ENCODE results near the gene SPAG6.
"Not testable (repeated sequence)": the region's sequence is repeated elsewhere in the genome, so short reads cannot be mapped to it uniquely, and the experiment has no call there.

The SPAG6 gene

DNA sequence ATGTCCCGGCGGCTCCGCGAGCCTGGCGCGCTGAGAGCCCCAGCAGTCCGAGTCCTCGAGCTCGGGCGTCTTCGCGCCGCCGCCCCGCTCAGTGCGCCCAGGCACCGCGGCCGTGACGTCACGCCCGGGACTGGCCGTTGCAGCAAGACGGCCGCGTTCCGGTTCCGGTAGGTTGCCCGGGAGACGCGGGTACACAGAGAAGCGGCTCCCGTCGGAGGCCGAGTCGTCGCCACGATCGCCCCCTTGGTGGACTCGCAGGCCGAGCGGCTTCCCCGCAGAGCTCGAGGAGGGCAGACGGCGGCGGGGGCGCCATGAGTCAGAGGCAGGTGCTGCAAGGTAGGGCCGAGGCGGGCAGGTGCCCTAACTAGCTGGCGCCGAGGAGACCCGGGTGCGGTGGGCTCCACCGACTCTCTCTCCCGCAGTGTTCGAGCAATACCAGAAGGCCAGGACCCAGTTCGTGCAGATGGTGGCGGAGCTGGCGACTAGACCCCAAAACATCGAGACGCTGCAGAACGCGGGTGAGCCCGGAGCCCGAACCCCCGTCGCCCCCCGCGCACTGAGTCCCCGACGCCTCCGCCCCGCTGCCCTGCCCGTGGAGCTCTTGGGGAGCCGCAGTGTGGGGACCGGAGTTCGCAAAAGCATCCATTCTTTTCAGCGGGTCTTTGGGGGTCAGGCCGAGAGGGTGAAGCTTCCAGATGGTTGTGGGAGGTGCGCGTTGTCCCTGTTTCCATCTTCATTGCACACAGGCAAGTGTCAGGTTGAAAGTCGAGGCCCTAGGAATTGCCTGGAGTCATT lies at the start of gene SPAG6:
Gene SPAG6 (plus strand): TSS at position 196 of the 795 bp plus-strand sequence. CDS start 116 bp downstream, at position 312.
- peak within 1 kb of the TSS; percentile 61; the same call in 1 of the 2 replicates for H3K4me3 ChIP-seq (ENCODE audit: low read length)
- peaks cover 91% of the 10 kb centered on the region for H3K27me3 ChIP-seq (ENCODE audit: insufficient read depth, low read length)
- H3K27ac ChIP-seq (ENCODE audit: low read length): no peak within 1 kb of the TSS
- H3K36me3 ChIP-seq (ENCODE audit: insufficient read depth, low read depth, low read length): no peaks in the 10 kb centered on the region
- H3K9me3 ChIP-seq (ENCODE audit: insufficient read depth, low read depth, low read length): no peaks in the 10 kb centered on the region
- no peak within 1 kb of the TSS for H3K9ac ChIP-seq (ENCODE audit: low read depth, low read length)
- peaks cover 2% of the 10 kb centered on the region; the same call in 1 of the 2 replicates for H3K4me1 ChIP-seq (ENCODE audit: insufficient read depth, low read length)

DNA sequence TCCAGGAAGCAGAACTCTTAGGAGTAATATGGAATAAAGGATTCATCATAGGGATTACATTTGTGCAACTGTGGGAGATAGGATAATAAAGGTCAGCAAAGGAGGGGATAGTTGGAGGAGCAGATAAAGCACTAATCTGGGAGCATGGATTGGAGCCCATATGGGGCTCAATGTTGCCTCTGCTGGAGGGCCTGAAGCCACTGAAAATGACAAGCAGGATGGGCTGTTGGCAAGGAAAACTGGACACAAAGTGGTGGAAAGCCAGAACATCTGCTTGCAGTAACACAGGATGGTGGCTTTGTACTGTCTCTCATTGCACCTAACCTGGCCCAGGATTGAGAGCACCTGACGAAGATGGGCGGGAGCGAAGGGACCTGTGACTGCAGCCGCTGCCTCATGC lies 44.1 kb upstream of the SPAG6 start:
- no peaks in the 10 kb centered on the region for H3K4me1 ChIP-seq (ENCODE audit: insufficient read depth, low read length)
- no peaks in the 10 kb centered on the region for H3K27me3 ChIP-seq (ENCODE audit: insufficient read depth, low read length)
- H3K9me3 ChIP-seq (ENCODE audit: insufficient read depth, low read depth, low read length): peaks cover 3% of the 10 kb centered on the region; the same call in 1 of the 2 replicates
- no peak overlapping the region for H3K4me3 ChIP-seq (ENCODE audit: low read length)
- H3K9ac ChIP-seq (ENCODE audit: low read depth, low read length): no peak overlapping the region
- no peak overlapping the region for H3K27ac ChIP-seq (ENCODE audit: low read length)
- no peaks in the 10 kb centered on the region for H3K36me3 ChIP-seq (ENCODE audit: insufficient read depth, low read depth, low read length)

DNA sequence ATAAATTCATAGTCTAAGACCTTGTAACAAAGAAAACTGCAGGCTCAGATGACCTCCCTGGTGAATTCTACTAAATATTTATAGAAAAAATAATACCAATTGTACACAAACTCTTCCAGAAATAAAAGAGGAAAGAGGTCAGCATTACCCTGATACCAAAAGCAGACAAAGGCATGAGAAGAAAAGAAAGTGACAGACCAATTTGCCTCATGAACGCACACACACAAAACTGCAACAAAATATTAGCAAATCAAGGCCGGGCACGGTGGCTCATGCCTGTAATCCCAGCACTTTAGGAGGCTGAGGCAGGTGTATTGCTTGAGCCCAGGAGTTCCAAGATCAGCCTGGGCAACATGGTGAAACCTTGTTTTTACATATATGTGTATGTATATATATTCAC lies 41.8 kb upstream of the SPAG6 start:
- H3K36me3 ChIP-seq (ENCODE audit: insufficient read depth, low read depth, low read length): no peaks in the 10 kb centered on the region
- H3K9me3 ChIP-seq (ENCODE audit: insufficient read depth, low read depth, low read length): peaks cover 3% of the 10 kb centered on the region; the same call in 1 of the 2 replicates
- no peak overlapping the region for H3K4me3 ChIP-seq (ENCODE audit: low read length)
- no peaks in the 10 kb centered on the region for H3K27me3 ChIP-seq (ENCODE audit: insufficient read depth, low read length)
- no peak overlapping the region for H3K27ac ChIP-seq (ENCODE audit: low read length)
- no peak overlapping the region for H3K9ac ChIP-seq (ENCODE audit: low read depth, low read length)
- H3K4me1 ChIP-seq (ENCODE audit: insufficient read depth, low read length): no peaks in the 10 kb centered on the region

DNA sequence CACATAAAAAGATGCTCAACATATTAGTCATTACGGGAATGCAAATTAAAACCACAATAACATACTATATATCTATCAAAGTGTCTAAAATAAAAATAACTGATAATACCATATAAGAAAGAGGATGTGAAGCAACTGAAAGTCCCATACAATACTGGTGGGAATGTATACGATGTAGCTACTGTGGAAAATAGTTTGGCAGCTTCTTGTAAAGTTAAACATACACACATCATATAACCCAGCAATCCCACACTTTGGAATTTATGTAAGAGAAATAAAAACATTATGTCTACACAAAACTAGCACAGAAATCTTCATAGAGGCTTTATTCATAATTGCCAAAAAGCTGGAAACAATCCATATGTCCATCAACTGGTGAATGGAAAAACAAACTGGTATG lies 39.6 kb upstream of the SPAG6 start:
- H3K4me1 ChIP-seq (ENCODE audit: insufficient read depth, low read length): no peaks in the 10 kb centered on the region
- no peaks in the 10 kb centered on the region; the same call in 1 of the 2 replicates for H3K27me3 ChIP-seq (ENCODE audit: insufficient read depth, low read length)

DNA sequence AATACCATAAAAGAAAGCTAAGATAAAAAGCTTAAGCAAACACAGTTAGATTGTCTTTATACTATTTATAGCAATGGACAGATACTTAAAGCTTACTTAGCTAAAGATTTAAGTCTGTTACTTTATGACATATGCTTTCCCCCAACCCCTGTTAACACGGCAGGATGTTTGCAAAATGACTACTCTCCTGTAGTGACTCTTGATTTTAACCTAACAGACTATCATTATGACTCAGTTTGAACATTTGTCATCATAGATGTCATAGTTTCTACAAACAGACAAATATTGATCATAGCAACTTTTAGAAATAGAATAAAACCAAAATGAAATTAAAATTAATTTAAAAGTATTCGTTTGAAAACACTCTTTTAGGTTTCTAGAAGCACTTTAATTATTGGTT lies 36.9 kb upstream of the SPAG6 start:
- H3K27me3 ChIP-seq (ENCODE audit: insufficient read depth, low read length): peaks cover 7% of the 10 kb centered on the region
- peaks cover 3% of the 10 kb centered on the region; the same call in 1 of the 2 replicates for H3K9me3 ChIP-seq (ENCODE audit: insufficient read depth, low read depth, low read length)
- no peak overlapping the region for H3K27ac ChIP-seq (ENCODE audit: low read length)
- H3K4me1 ChIP-seq (ENCODE audit: insufficient read depth, low read length): no peaks in the 10 kb centered on the region
- no peak overlapping the region for H3K4me3 ChIP-seq (ENCODE audit: low read length)
- H3K36me3 ChIP-seq (ENCODE audit: insufficient read depth, low read depth, low read length): no peaks in the 10 kb centered on the region
- no peak overlapping the region for H3K9ac ChIP-seq (ENCODE audit: low read depth, low read length)

More for the DNA sequence above, 39.6 kb upstream of the SPAG6 start:
- H3K27ac ChIP-seq (ENCODE audit: low read length): no peak overlapping the region
- H3K4me3 ChIP-seq (ENCODE audit: low read length): no peak overlapping the region
- H3K9me3 ChIP-seq (ENCODE audit: insufficient read depth, low read depth, low read length): peaks cover 3% of the 10 kb centered on the region; the same call in 1 of the 2 replicates
- H3K36me3 ChIP-seq (ENCODE audit: insufficient read depth, low read depth, low read length): no peaks in the 10 kb centered on the region
- no peak overlapping the region for H3K9ac ChIP-seq (ENCODE audit: low read depth, low read length)

DNA sequence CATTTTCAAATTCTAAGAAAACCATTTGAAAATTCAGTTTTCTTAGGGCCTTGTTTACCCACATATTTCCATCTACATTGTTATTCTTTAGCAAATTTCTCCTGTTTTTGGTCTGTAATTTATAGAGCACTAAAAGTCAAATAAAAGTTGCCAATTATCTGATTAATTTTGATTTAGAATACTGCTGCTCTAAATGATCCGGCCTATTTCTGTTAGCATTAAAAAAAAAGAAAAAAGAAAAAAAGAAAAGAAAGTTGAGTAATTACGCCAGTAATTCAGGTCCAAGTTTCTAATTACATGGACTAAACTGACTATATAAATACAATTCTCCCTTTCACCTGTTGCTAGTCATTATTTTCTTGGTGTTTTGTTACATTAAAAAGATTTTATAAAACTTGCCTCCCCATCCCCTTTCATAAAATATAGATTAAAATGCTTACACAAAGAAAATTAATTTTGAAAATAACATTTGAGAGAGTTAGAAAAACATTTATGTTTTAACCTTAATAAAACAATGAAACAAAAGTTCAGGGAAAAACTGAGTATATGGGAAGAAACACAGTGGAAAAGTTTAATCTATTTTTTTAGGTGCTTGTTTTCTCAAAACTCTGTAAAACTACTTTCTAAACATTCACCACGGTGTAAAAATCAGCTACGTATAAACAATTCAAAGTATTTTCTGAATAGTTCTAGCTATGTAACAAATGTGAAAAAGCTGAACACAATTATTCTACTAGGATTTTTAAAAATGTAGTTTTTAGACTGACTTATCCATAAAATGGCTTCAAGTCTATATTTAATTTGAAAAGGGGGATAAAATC lies 35.9 kb upstream of the SPAG6 start:
- H3K9ac ChIP-seq (ENCODE audit: low read depth, low read length): no peak overlapping the region
- no peaks in the 10 kb centered on the region for H3K36me3 ChIP-seq (ENCODE audit: insufficient read depth, low read depth, low read length)
- H3K27ac ChIP-seq (ENCODE audit: low read length): no peak overlapping the region
- H3K9me3 ChIP-seq (ENCODE audit: insufficient read depth, low read depth, low read length): no peaks in the 10 kb centered on the region
- peaks cover 17% of the 10 kb centered on the region for H3K27me3 ChIP-seq (ENCODE audit: insufficient read depth, low read length)
- H3K4me3 ChIP-seq (ENCODE audit: low read length): no peak overlapping the region
- H3K4me1 ChIP-seq (ENCODE audit: insufficient read depth, low read length): no peaks in the 10 kb centered on the region

DNA sequence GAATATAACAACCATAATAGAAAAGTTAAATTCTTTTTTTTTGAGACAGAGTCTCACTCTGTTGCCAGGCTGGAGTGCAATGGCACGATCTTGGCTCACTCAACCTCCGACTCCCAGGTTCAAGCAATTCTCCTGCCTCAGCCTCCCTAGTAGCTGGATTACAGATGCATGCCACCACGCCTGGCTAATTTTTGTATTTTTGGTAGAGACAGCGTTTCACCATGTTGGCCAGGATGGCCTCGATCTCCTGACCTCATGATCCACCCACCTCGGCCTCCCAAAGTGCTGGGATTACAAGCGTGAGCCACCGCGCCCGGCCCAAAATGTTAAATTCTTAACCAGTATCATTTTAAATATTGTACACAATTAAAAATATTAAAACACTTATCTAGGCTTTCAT lies 35.3 kb upstream of the SPAG6 start:
- not testable (repeated sequence) for H3K36me3 ChIP-seq (ENCODE audit: insufficient read depth, low read depth, low read length); H3K27ac ChIP-seq (ENCODE audit: low read length); H3K9ac ChIP-seq (ENCODE audit: low read depth, low read length); H3K4me1 ChIP-seq (ENCODE audit: insufficient read depth, low read length); H3K9me3 ChIP-seq (ENCODE audit: insufficient read depth, low read depth, low read length); H3K4me3 ChIP-seq (ENCODE audit: low read length)
- peaks cover 23% of the 10 kb centered on the region for H3K27me3 ChIP-seq (ENCODE audit: insufficient read depth, low read length)

DNA sequence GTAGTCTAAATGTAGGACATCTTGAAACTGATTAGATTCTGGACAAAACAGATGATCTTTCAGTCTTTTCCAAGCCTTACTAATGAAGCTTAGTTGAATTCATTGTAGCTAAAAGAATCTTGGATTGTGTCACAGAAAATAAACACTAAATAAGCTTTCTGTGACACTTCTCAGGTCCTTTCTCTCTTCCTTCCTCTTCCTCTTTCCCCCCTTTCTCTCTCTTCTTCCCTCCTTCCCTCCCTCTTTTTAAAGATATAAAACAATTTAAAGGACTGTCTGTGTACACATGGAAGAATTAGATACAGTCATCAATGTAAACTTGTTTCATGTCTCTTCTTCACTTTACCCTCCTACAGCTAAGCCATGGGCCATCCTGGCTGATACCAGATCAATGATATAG lies 34.4 kb upstream of the SPAG6 start:
- peaks cover 4% of the 10 kb centered on the region; the same call in 1 of the 2 replicates for H3K4me1 ChIP-seq (ENCODE audit: insufficient read depth, low read length)
- no peaks in the 10 kb centered on the region for H3K9me3 ChIP-seq (ENCODE audit: insufficient read depth, low read depth, low read length)
- H3K27ac ChIP-seq (ENCODE audit: low read length): no peak overlapping the region
- H3K4me3 ChIP-seq (ENCODE audit: low read length): no peak overlapping the region
- H3K9ac ChIP-seq (ENCODE audit: low read depth, low read length): no peak overlapping the region
- H3K36me3 ChIP-seq (ENCODE audit: insufficient read depth, low read depth, low read length): no peaks in the 10 kb centered on the region
- H3K27me3 ChIP-seq (ENCODE audit: insufficient read depth, low read length): peaks cover 31% of the 10 kb centered on the region

DNA sequence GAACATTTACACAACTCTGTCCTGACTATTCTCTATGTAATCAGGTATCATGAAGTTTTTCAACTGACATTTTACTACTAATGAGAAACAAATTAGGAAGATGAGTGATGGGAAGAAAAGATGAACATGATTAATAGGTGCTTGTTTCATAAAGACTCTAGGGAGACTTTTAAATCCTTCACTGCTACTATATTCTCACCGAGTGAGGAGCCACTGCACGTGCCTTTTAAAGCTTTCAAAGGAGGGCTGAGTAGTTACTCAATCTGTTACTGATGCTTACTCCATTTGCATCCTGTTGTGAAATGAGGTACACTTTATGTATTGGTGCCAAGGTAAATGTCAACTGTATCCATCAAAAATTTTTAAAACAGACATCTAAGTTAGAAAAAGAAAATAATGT lies 30.4 kb upstream of the SPAG6 start:
- Histone ChIP-seq H3K27me3 (ENCODE audit: insufficient read depth, low read length) (peaks cover 65% of the 10 kb centered on the region), H3K27ac (ENCODE audit: low read length) (no peak overlapping the region), H3K36me3 (ENCODE audit: insufficient read depth, low read depth, low read length) (no peaks in the 10 kb centered on the region), H3K4me1 (ENCODE audit: insufficient read depth, low read length) (peaks cover 19% of the 10 kb centered on the region; the same call in 1 of the 2 replicates), H3K9ac (ENCODE audit: low read depth, low read length) (no peak overlapping the region), H3K4me3 (ENCODE audit: low read length) (no peak overlapping the region), H3K9me3 (ENCODE audit: insufficient read depth, low read depth, low read length) (no peaks in the 10 kb centered on the region)

DNA sequence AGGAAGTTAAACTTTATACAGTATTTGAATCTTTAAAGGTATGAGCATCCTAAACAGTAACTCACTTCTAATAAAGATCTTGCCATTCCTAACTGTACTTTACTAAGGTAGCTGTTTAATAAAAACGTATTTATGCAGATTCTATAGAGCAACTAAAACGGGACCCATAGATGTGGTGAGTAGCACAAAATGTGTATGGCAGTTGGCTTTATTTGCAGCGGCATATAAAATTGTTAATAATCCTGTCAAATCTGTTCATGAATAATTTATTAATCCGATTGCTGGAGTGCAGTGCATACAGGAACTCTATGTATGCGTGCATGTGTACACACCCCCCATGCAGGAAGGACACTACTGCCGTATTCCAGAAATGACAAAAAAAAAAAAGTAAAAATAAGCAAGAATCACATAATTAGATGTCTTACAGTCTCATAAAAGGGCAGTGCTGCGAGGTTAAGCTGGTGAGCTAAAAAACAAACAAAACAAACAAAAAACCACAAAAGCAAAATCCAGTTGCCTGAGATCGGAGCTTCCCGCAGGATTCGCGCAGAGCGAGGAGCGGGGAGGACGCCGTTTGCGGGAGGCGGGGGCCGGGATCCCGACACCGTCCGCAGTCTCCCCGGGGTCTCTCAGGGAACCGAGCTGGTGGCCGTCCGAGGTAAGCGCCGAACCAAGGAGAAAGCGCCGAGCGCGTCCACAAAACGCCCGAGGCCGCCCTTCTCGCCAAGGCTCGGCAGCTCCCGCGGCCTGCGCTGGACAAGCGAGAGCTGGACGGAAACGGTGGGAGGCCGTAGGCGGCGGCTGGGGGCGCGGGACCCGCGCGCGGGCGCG lies 29.6 kb upstream of the SPAG6 start:
- Histone ChIP-seq H3K9ac (ENCODE audit: low read depth, low read length) (peak overlapping the region; percentile 19; the same call in 1 of the 2 replicates), H3K27me3 (ENCODE audit: insufficient read depth, low read length) (peaks cover 70% of the 10 kb centered on the region), H3K4me3 (ENCODE audit: low read length) (peak overlapping the region; percentile 72), H3K36me3 (ENCODE audit: insufficient read depth, low read depth, low read length) (no peaks in the 10 kb centered on the region), H3K4me1 (ENCODE audit: insufficient read depth, low read length) (peaks cover 22% of the 10 kb centered on the region; the same call in 1 of the 2 replicates), H3K27ac (ENCODE audit: low read length) (no peak overlapping the region), H3K9me3 (ENCODE audit: insufficient read depth, low read depth, low read length) (no peaks in the 10 kb centered on the region)

All from iPS-20b (cell line).